OCI-LY1 (cell line): ENCODE measurements around the gene SLC5A11.

Experiments used
- EZH2 ChIP-seq: fragments of 200-600 bp; sonication (generic), shearing (Covaris generic); IDR thresholded peaks from 2 replicates; pipeline ENCODE4 v1.8.0; 2017; ENCODE audit warnings: borderline replicate concordance, mixed run types, mild to moderate bottlenecking, antibody characterized with exemption, low read length, moderate library complexity, mixed read lengths
- TF ChIP-seq, protein P1 (sequence below): fragments of 200-600 bp; sonication (generic), shearing (Covaris generic); IDR thresholded peaks from 2 replicates; pipeline ENCODE4 v1.5.1; 2017; ENCODE audit warnings: mild to moderate bottlenecking, antibody characterized with exemption, low read length, moderate library complexity, mixed read lengths

DNA sequence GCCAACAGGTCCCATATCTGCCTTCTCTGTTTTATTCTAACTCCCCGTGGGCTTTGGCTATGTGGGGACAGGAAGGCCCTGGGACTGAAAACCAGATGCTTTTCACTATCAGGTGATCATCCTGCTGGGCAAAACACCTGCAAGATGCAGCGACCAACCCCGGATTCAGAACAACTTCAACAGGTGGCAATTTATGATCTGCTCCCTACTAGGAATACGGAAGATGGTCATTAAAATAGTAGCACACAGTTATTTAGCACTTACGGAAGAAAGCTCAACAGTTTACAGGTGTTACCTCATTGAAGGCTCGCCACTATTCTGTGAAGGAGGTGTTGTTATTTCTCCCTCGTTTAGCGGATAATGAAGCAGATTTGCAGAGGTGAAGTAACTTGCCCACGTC lies 7.8 kb upstream of the SLC5A11 start:
- TF ChIP-seq, protein P1, sequence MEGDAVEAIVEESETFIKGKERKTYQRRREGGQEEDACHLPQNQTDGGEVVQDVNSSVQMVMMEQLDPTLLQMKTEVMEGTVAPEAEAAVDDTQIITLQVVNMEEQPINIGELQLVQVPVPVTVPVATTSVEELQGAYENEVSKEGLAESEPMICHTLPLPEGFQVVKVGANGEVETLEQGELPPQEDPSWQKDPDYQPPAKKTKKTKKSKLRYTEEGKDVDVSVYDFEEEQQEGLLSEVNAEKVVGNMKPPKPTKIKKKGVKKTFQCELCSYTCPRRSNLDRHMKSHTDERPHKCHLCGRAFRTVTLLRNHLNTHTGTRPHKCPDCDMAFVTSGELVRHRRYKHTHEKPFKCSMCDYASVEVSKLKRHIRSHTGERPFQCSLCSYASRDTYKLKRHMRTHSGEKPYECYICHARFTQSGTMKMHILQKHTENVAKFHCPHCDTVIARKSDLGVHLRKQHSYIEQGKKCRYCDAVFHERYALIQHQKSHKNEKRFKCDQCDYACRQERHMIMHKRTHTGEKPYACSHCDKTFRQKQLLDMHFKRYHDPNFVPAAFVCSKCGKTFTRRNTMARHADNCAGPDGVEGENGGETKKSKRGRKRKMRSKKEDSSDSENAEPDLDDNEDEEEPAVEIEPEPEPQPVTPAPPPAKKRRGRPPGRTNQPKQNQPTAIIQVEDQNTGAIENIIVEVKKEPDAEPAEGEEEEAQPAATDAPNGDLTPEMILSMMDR, result no peak
- no peak for TF ChIP-seq EZH2
